Heart left ventricle (tissue), 16 donors: ENCODE data around the gene ITPRID2. TPM values are rescaled to one million over a fixed set of nuclear protein-coding genes. Genes with fewer than 3 reads are reported as not detected.

ENCODE experiments used
- ATAC-seq, 4 donors: fragments of 200-7000 bp; cut with Tn5 transposase; one replicate each; pipeline ENCODE4 v1.9.1; 2020 to 2022; ENCODE audit warnings: moderate library complexity in 4 of 4, mild to moderate bottlenecking in 3 of 4, moderate number of reproducible peaks in 1 of 4
- DNase-seq, 5 donors: peaks; one replicate each; pipeline ENCODE4 v3.0.0-alpha.2; 2020
- H3K27ac ChIP-seq, 12 donors: fragments of 200-600 bp; sonication (generic) in 4 of 12; one replicate each; pipeline versions ENCODE4 v1.5.0 to v1.8.0; 2016 to 2022; ENCODE audit warnings: mild to moderate bottlenecking in 2 of 12
- H3K27me3 ChIP-seq, 9 donors: fragments of 200-600 bp; sonication (generic) in 2 of 9; one replicate each; pipeline versions ENCODE4 v1.5.1 to v1.8.0; 2016 to 2022; ENCODE audit warnings: mild to moderate bottlenecking in 3 of 9
- H3K36me3 ChIP-seq, 9 donors: fragments of 200-600 bp; sonication (generic) in 2 of 9; one replicate each; pipeline versions ENCODE4 v1.5.0 to v1.8.0; 2018 to 2022; ENCODE audit warnings: mild to moderate bottlenecking in 2 of 9
- H3K4me1 ChIP-seq, 12 donors: fragments of 200-600 bp; sonication (generic) in 4 of 12; one replicate each; pipeline versions ENCODE4 v1.5.0 to v1.8.0; 2016 to 2022; ENCODE audit warnings: mild to moderate bottlenecking in 3 of 12
- H3K4me3 ChIP-seq, 12 donors: fragments of 200-600 bp; sonication (generic) in 4 of 12; one replicate each; pipeline versions ENCODE4 v1.5.0 to v1.8.0; 2017 to 2022; ENCODE audit warnings: mild to moderate bottlenecking in 9 of 12, moderate library complexity in 4 of 12
- H3K9me3 ChIP-seq, 12 donors: fragments of 200-600 bp; sonication (generic) in 4 of 12; one replicate each; pipeline versions ENCODE4 v1.5.0 to v1.8.0; 2016 to 2022; ENCODE audit warnings: mild to moderate bottlenecking in 1 of 12
- CTCF ChIP-seq, 12 donors: fragments of 200-600 bp; sonication (generic) in 4 of 12; IDR thresholded peaks; one replicate each; pipeline versions ENCODE4 v1.5.0 to v1.8.0; 2018 to 2022; ENCODE audit warnings: antibody characterized with exemption in 12 of 12, mild to moderate bottlenecking in 5 of 12
- POLR2A ChIP-seq, 2 donors: fragments of 450-650 bp; IDR thresholded peaks; one replicate each; pipeline ENCODE4 v1.6.1; 2017; ENCODE audit warnings: antibody characterized with exemption in 2 of 2, mild to moderate bottlenecking in 2 of 2, moderate library complexity in 2 of 2
- WGBS, 4 donors: extraction: QIAGEN DNeasy Blood & Tissue Kit in 2 of 4; methylation state at CpG; one replicate each; pipeline versions ENCODE4 v1.1.5 to v1.1.7; 2013 to 2018; 5-methylcytosine and 5-hydroxymethylcytosine counted together
- intact Hi-C, 10 donors: fragments of 100-400 bp; cut with DNase I; formaldehyde crosslinking; loops; one replicate each; pipeline versions ENCODE4 v1.11.1 to v1.14.2; 2022
- polyA plus RNA-seq, 2 donors: library from polyadenylated mRNA; stranded (reverse); fragments of 200-250 nt; gene quantifications; one replicate each; pipeline ENCODE4 v1.2.3, GENCODE V29; 2013
- total RNA-seq, 9 donors: library from RNA; depleted of rRNA in 2 of 9; stranded (reverse); fragments of >200 nt in 2 of 9; fragmentation: NEBNext Ultra II Directional in 3 of 9; extraction: Animal tissue kit (Norgen Biotek cat#: 25700) in 3 of 9; gene quantifications; one replicate each; pipeline versions ENCODE4 v1.1.0 to v1.2.4, GENCODE V29; 2016 to 2023
- donor health status: ischemic (EF 13 %, LVEDD 7.1; RV severe dilation, severe dysfunction).
- donor health status: healthy with polysubstance abuse.
- donor health status: DM: no; HTN: yes; CAD: no.
- donor health status: DM: no; HTN: no; CAD: no.
- donor health status: ischemic (EF 25% LVEDD 6.9; RV normal size, moderate dysfunction).
- donor health status: ischemic (EF 25% LVEDD 5.7; RV mildly dilated, moderate dysfunction).
- donor health status: healthy.
- donor health status: DM: yes; HTN: yes; CAD: no.
- donor health status: ischemic (EF 35%, LVEDD 5.7; RV mildly dilated, moderate dysfunction).
- donor health status: nonischemic (EF 11% LVEDD 7.7; RV severe dilation, severe dysfunction).
- donor health status: DM: yes; HTN: yes; CAD: no.
- donor health status: PGD.
- donor health status: ischemic (EF 29% LVEDD 5.4; RV normal size, mild dysfunction).
- donor health status: nonischemic (EF 23%, LVEDD 6.1; RV moderate dilation, normal function).

ITPRID2 gene
- total and polyA plus RNA-seq, 11 donors = 37.8 to 85.9 (median 59.3) TPM

GRCh38 chr2:181885096-181885495 lies 6.4 kb upstream of the ITPRID2 start:
- DNase-seq = no peak
- Histone ChIP-seq H3K36me3 (no peaks in the 10 kb centered on the region), H3K27me3 (no peaks in the 10 kb centered on the region), H3K27ac (no peak overlapping the region), H3K4me1 (peaks cover 0 to 7% (median 0%) of the 10 kb centered on the region in 12 donors), H3K9me3 (no peaks in the 10 kb centered on the region), H3K4me3 (no peak overlapping the region)
- WGBS, 4 donors = 42 to 48% (median 46%) methylated on average over 2 of the region's 2 CpGs
- intact Hi-C loops = loop anchor here in 3 of 10 donors (5.0 to 10.0 kb wide), 3 partner anchors 70 to 143 kb away; no protein-coding TSS in a partner anchor
- ATAC-seq = no peak
- TF ChIP-seq POLR2A (IDR thresholded peaks at IDR 0.05) (no peak), CTCF (IDR thresholded peaks at IDR 0.05) (no peak)

- TF ChIP-seq POLR2A (IDR thresholded peaks at IDR 0.05) = no peak
- no peak for TF ChIP-seq CTCF (IDR thresholded peaks at IDR 0.05)
- H3K27me3 ChIP-seq = no peaks in the 10 kb centered on the region
- H3K4me1 ChIP-seq = peaks cover 0 to 18% (median 6%) of the 10 kb centered on the region in 12 donors
- no peak overlapping the region for H3K4me3 ChIP-seq
- H3K27ac ChIP-seq = no peak overlapping the region
- intact Hi-C loops = loop anchor here in 3 of 10 donors (5.0 to 10.0 kb wide), 3 partner anchors 71 to 144 kb away; no protein-coding TSS in a partner anchor
- no peaks in the 10 kb centered on the region for H3K36me3 ChIP-seq
- 34 to 54% (median 44%) methylated on average over 4 of the region's 4 CpGs for WGBS, 4 donors
- no peaks in the 10 kb centered on the region for H3K9me3 ChIP-seq
- DNase-seq = no peak
- ATAC-seq = no peak
Observed at GRCh38 chr2:181886192-181886591, 5.3 kb upstream of the ITPRID2 start.

GRCh38 chr2:181887045-181887444 lies 4.5 kb upstream of the ITPRID2 start:
- TF ChIP-seq POLR2A (IDR thresholded peaks at IDR 0.05) (no peak), CTCF (IDR thresholded peaks at IDR 0.05) (no peak)
- H3K27me3 ChIP-seq = no peaks in the 10 kb centered on the region
- peak overlapping the region in 1 of 12 donors; percentile 4 for H3K27ac ChIP-seq
- 75 to 83% (median 79%) methylated on average over 2 of the region's 2 CpGs for WGBS, 4 donors
- no peak for ATAC-seq
- H3K4me3 ChIP-seq = no peak overlapping the region
- H3K4me1 ChIP-seq = peaks cover 0 to 19% (median 7%) of the 10 kb centered on the region in 12 donors
- H3K36me3 ChIP-seq = no peaks in the 10 kb centered on the region
- intact Hi-C loops = loop anchor here in 3 of 10 donors (5.0 to 10.0 kb wide), 3 partner anchors 72 to 145 kb away; no protein-coding TSS in a partner anchor
- no peak for DNase-seq
- H3K9me3 ChIP-seq = no peaks in the 10 kb centered on the region

GRCh38 chr2:181889776-181890175 lies 1.8 kb upstream of the ITPRID2 start:
- Histone ChIP-seq H3K27ac (peak overlapping the region in 4 of 12 donors; percentile 17 to 98 (median 98)), H3K27me3 (no peaks in the 10 kb centered on the region), H3K4me1 (peaks cover 4 to 36% (median 22%) of the 10 kb centered on the region in 12 donors), H3K36me3 (peaks cover 0 to 9% (median 0%) of the 10 kb centered on the region in 9 donors), H3K9me3 (no peaks in the 10 kb centered on the region), H3K4me3 (no peak overlapping the region)
- intact Hi-C loops = loop anchor here in 6 of 10 donors (2.0 to 10.0 kb wide), 6 partner anchors 75 to 188 kb away; no protein-coding TSS in a partner anchor
- TF ChIP-seq CTCF (IDR thresholded peaks at IDR 0.05) (no peak), POLR2A (IDR thresholded peaks at IDR 0.05) (no peak)
- ATAC-seq (no peak), DNase-seq (no peak)
